Neural progenitor cell (in vitro differentiated cells): ENCODE data around the gene POLE3.

Experiments used
- EZH2 ChIP-seq: fragments of 200-600 bp; sonication (generic); IDR thresholded peaks from 2 replicates; pipeline ENCODE4 v1.6.1; 2017; ENCODE audit warnings: antibody characterized with exemption, mild to moderate bottlenecking, moderate library complexity
- EZH2phosphoT487 ChIP-seq: fragments of 200-600 bp; sonication (generic); IDR thresholded peaks from 2 replicates; pipeline ENCODE4 v1.6.1; 2017; ENCODE audit warnings: antibody characterized with exemption
- TF ChIP-seq, protein P1 (sequence below): fragments of 200-600 bp; sonication (generic); IDR thresholded peaks from 2 replicates; pipeline ENCODE4 v1.5.1; 2017; ENCODE audit warnings: antibody characterized with exemption, mild to moderate bottlenecking

DNA sequence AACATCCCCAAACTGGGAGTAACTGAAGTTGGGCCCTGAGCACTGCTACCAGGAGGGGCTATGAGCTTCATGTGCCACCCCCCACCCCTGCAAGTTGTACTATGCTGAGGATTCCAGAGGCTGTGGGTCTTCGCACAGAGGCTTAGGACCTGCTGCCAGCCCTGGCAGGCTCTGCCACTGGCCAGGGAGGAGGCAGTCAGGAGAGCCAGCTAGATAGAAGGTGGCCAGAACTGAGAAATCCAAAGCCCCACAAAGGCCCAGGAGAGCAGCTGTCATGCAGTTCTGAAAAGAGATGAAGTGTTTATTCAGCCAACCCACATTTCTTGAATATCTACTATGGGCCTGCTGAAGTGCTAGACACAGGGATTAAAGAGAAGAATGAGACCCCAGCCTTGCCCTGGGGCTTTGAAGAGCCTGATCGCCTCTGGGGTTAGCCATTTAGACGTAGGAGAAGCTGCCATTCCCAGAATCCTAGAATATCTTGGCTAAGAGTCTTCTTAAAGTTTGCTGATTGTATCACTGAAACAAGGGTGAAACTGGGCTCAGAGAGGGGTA, 10.8 kb downstream of the POLE3 start:
- TF ChIP-seq EZH2: no peak
- TF ChIP-seq, protein P1, sequence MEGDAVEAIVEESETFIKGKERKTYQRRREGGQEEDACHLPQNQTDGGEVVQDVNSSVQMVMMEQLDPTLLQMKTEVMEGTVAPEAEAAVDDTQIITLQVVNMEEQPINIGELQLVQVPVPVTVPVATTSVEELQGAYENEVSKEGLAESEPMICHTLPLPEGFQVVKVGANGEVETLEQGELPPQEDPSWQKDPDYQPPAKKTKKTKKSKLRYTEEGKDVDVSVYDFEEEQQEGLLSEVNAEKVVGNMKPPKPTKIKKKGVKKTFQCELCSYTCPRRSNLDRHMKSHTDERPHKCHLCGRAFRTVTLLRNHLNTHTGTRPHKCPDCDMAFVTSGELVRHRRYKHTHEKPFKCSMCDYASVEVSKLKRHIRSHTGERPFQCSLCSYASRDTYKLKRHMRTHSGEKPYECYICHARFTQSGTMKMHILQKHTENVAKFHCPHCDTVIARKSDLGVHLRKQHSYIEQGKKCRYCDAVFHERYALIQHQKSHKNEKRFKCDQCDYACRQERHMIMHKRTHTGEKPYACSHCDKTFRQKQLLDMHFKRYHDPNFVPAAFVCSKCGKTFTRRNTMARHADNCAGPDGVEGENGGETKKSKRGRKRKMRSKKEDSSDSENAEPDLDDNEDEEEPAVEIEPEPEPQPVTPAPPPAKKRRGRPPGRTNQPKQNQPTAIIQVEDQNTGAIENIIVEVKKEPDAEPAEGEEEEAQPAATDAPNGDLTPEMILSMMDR: no peak
- TF ChIP-seq EZH2phosphoT487: no peak
